HG03039 (cell line): ENCODE measurements around the gene EMILIN3.
"Not testable (repeated sequence)": the region's sequence is repeated elsewhere in the genome, so short reads cannot be mapped to it uniquely, and the experiment has no call there.

Experiments
- ATAC-seq: cut with Tn5 transposase; IDR thresholded peaks from one replicate; pipeline ENCODE4 v1.9.1; 2021; ENCODE audit warnings: mild to moderate bottlenecking, moderate library complexity; ENCODE audit not compliant: unreplicated experiment

The EMILIN3 gene

DNA sequence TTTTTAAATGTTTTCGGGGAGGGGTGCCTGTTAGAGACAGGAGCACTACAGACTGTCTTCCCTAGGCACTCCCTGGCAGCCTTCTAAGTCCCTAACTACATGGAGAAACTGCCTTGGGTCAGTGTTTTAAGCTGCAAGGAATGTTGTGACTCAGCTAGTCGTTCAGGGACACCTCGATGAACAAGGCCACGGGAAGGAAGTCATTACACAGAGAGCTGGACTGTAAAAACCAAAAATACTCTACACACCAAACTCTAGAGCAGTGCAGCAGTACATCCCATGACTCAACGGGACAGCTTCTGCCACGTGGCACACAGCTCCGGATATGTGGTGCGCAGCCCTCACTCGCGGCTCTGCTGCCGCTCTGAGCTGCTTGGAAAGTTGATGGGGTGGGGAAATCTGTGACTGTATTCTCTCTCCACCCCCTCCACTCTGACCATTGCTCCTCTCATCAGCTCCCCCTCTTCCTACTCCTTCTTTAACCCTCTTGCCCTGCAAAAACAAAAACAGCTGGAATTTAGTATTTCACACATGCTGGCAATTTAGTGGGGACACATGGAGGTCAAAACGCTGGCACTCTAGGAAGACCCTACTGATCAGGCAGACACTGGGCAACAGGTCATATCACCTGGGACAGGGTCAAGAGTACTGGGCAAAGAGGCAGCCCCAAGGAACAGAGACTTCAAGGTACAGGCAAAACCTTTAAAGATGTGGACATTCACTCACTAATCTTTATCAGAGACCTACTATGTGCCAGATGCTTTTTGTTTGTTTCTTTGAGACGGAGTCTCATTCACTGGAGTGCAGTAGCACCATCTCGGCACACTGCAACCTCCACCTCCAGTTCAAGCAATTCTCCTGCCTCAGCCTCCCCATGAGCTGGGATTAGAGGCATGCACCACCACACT is 36.9 kb downstream of the EMILIN3 start:
- ATAC-seq, result no peak

- no peak for ATAC-seq
Measured at GRCh38 chr20:41327178-41327577, 39.4 kb downstream of the EMILIN3 start.

DNA sequence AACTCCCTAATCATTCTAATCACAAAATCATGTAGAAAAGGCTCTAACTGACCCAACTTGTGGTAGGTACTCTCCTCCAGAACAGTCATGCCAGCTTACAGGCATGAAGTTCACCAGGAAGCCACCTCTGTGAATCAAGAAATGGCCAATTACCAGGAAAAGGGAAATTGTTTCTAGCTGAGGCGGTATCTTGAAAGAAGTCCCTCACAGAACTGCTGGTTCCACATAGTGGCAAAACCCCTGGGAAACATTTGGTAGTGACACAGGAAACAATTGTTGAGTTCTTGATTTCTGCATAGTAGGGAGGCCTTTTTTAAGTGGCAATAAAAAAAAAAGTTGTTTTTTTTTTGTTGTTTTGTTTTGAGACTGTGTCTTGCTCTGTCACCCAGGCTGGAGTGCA is 45.6 kb downstream of the EMILIN3 start:
- no peak for ATAC-seq

DNA sequence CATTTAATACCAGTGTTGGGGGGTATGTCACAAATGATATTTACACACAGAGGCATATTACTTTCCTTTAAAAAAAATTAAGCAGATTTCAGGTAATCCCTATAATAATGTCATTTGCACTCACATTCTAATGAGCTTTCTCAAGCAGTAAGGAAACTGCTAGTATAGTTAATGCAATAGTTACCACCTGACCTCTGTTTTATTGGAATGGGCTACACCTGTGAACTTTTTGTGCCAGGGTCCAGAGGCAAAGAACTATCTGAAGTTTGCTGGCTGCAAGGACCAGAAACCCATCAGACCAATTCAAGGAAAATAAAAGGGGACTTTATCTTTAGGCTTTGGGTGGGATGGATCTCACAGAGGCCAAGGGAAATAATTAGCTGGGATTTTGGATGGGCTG is 46.2 kb downstream of the EMILIN3 start:
- no peak for ATAC-seq

DNA sequence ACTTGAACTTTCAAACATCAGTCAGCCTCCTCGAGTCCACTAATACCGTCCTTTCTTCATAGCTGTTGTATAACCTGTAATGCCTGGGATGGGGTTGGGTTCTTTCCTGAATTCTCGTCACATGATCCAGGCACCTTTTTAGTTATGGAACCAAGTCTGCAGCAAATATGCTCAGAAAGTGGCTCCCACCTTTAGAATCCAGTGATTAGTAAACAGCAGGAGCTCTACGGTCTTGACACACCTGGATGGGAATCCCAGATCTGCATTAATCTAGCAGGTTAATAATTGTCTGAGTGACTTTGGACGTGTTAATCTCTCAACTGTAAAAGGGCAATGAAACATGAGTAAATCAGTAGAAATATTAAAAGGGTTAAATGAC is 48.4 kb downstream of the EMILIN3 start:
- no peak for ATAC-seq

DNA sequence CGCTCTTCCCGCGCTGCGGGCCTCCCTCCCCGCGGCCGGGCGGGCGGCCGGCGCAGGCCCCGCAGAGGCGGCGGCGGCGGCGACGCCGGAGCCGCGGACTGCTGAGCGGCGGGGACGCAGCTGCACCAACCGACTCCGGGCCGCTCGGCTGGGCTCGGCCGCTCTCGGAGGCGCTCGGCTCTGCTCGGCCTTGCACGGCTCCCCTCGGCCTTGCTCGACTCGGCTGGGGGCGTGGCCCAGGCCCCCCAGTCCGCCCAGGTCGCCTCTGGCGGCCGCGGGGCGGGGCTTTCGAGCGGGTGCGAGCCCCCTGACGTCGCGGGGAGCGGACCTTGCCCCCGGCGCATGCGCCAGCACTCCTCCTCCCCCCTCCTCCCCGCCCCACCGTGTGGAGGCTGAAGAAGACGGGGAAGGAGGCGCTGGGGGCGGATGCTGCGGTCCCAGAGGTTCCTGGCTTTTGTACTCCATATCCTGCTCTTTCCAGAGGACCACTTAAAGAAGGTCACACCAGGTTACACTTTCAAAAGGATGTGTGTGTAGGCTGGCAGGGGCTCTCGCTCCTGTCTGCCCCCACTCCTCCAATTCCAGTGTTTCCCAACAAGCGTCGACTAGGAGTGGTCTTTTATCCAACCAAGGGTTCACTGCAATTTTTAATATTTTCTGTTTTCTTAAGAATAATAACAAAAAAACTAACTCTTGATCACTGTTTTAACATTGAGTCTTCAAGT is 48.9 kb downstream of the EMILIN3 start, which contains the start of gene ZHX3:
Gene ZHX3, minus strand, starts transcription at position 186 of the 725 bp plus-strand sequence. CDS start 112,815 bp downstream, outside the sequence.
- ATAC-seq, result peak; percentile 95

GRCh38 chr20:41316602-41317545 is 49.7 kb downstream of the EMILIN3 start:
- peak; percentile 50 for ATAC-seq

DNA sequence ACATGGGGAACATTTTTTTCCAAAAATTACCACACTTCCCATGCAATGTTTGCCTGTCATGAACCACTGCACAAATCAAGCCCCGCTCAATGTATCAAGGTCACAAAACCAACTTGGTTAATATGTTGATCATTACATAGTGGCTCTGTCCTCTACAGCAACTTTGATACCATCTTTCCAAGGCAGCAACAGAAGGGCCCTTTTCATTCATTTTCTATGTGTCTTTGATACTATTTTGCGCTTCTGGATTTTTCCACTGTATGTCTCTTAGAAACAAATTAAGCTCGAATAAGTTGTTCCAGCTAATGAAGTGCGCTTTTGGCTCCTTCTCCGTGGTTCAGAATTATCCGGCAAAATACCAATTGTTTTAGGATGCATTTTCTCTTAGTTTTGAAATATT is 50.6 kb downstream of the EMILIN3 start:
- no peak for ATAC-seq

- ATAC-seq, result no peak
Measured at GRCh38 chr20:41314386-41314785, 52.2 kb downstream of the EMILIN3 start.

DNA sequence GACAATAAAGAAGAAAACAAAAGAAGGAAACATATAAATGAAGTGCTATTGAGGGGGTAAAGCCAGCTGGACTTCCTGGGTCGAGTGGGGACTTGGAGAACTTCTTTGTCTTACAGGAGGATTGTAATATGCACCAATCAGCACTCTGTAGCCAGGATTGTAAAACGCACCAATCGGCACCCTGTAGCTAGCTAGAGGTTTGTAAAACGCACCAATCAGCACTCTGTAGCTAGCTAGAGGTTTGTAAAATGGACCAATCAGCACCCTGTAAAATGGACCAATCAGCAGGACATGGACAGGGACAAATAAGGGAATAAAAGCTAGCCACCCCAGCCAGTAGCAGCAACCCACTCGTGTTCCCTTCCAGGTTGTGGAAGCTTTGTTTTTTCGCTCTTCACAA is 54.6 kb downstream of the EMILIN3 start:
- not testable (repeated sequence) for ATAC-seq
